ENCODE results near the gene QRICH1.

QRICH1 gene

GRCh38 chr3:49032646-49033304, 61.1 kb downstream of the QRICH1 start:
- DNase-seq (ENCODE audit: low spot score) = no peak

DNA sequence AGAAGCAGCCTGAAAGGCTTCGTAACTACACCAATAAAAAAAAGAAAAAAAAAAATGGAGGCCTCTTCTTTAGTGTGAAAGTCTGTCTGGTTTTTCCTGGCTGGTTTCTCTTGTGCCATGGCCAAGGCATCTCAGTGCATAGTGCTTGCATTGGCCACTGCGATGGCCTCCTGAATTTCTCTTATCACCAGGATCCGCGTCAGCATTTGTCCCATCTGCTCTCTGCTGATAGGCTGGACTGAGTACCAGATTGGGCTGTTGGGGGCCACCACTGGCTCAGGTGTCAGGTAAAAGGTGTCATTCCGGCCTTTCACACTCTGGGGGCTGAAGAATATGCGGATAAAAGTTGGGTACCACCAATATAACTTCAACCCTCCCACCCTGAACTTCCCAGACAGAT, 63.5 kb downstream of the QRICH1 start:
- DNase-seq (ENCODE audit: low spot score) = no peak

GRCh38 chr3:49029563-49029884, 64.3 kb downstream of the QRICH1 start:
- DNase-seq (ENCODE audit: low spot score) = no peak

- DNase-seq (ENCODE audit: low spot score) = peak; percentile 96
These were observed 65.0 kb downstream of the QRICH1 start, which contains the start of gene IMPDH2 for GRCh38 chr3:49028673-49029562. TSS of gene IMPDH2 (minus strand) at chr3:49029398. CDS start at chr3:49029350, 48 bp downstream.

DNA sequence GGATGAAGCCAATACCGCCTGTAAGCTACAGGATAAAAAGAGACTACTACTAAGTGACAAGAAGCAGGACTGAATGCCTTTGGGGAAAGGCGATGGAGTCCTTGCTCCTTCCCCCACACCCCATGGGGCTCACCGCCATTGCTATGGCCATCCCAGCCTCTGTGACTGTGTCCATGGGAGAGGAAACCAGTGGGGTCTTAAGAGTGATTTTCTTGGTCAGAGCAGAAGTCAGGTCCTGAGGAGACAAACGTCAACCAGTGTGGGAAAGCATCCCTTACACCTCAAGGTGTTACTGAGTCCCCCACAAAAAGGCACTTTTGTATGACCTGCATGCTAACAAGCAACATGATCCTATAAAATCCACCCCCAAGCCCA, 65.6 kb downstream of the QRICH1 start:
- no peak for DNase-seq (ENCODE audit: low spot score)

- DNase-seq (ENCODE audit: low spot score) = no peak
These were observed 66.2 kb downstream of the QRICH1 start for GRCh38 chr3:49027634-49028033.

DNA sequence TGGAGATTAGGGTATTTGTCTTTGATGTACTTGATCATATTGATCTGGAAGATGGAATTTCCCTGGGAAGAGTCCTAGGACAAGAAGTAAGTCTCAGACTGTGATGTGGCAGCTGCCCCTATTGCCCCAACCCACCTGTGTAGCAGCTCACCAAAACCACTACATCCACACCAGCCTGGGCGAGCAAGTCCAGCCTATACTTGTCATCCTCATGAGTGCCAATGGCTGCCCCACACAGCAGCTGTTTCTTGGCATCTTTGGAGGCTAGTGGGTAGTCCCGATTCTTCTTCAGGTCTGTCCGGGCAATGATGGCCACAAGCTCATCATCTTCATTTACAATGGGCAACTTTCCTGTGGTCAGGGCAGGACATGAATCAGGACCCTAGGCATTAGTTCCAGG, 67.3 kb downstream of the QRICH1 start:
- no peak for DNase-seq (ENCODE audit: low spot score)

- no peak for DNase-seq (ENCODE audit: low spot score)
These were observed 67.9 kb downstream of the QRICH1 start for GRCh38 chr3:49025793-49026520.

DNA sequence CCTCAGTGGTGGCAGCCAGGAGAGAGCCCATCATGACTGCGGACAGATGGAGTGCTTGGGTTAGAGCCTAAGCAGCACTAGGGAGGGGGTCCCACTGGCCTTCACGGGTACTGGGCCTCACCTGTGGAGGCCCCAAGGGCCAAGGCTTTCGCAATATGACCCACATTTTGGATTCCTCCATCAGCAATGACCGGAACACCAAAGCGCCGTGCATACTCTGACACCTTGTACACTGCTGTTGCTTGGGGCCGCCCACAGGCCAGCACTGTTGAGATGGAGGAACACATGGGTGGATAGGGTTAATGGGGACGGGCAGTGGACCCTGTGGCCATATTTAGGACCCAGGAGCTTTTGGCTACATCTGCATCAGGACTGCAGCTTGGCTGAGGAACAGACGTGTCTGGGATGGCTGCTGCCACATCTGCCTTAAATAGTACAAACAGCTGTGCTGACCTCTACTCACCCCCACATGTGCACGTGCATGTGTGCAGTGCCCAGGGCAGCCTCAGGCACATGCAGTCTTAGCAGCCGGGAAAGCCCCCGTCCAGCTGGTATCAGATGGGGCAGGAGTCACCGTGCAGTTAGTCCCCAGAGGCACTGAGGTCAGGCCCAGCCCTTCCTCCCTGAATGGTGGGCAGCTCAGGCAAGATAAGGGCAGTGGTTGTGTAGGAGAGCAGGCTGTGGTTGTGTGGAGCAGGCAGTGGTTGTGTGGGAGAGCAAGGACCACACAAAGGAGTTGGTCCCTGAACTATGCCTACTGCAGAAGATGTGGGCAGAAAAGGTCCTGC, 68.7 kb downstream of the QRICH1 start:
- DNase-seq (ENCODE audit: low spot score) = no peak

DNA sequence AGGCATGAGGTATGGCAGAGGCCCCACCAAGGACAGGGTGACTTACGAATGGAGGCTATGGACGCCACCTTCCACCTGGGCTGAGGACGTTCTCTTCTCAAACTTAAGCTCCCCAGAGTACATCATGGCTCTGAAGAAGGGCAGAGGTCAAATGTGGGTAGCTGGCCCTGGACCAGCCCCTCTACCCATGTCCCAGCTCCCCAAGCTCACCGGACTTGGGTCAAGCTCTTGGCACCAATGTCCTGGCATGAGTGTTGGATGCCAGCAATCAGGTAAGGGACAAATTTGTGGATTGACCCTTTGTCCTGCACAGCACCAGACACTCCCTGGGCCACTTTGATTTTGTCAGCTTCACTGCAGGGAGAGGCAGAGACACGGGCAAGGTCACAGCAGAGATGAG, 69.4 kb downstream of the QRICH1 start:
- DNase-seq (ENCODE audit: low spot score) = no peak

DNA sequence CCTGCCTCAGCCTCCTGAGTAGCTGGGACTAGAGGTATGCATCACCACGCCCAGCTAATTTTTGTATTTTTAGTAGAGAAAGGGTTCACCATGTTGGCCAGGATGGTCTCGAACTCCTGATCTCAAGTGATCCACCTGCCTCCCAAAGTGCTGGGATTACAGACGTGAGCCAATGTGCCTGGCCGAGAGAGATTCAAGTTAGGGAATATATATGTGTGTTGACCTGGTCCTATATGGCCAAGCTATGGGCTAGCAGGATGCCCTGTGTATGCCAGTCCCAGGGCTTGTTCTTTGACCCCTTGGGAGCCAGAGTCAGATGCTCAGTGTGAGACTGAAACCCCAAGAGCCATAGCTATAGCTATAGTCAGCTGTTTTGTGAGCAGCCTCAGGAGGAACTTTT, 70.1 kb downstream of the QRICH1 start:
- no peak for DNase-seq (ENCODE audit: low spot score)

- DNase-seq (ENCODE audit: low spot score) = peak; percentile 30
These were observed 71.1 kb downstream of the QRICH1 start for GRCh38 chr3:49022688-49023171.

- DNase-seq (ENCODE audit: low spot score) = peak; percentile 95
These were observed 71.8 kb downstream of the QRICH1 start, which contains the start of gene NDUFAF3 for GRCh38 chr3:49021813-49022687. TSS of gene NDUFAF3 (plus strand) at chr3:49022121. CDS start at chr3:49022145, 24 bp downstream.

- peak; percentile 99 for DNase-seq (ENCODE audit: low spot score)
These were observed 72.6 kb downstream of the QRICH1 start for GRCh38 chr3:49021213-49021812.

GRCh38 chr3:49020330-49021212, 73.3 kb downstream of the QRICH1 start:
- DNase-seq (ENCODE audit: low spot score) = peak; percentile 42

- DNase-seq (ENCODE audit: low spot score) = no peak
These were observed 73.9 kb downstream of the QRICH1 start for GRCh38 chr3:49019941-49020329.

DNA sequence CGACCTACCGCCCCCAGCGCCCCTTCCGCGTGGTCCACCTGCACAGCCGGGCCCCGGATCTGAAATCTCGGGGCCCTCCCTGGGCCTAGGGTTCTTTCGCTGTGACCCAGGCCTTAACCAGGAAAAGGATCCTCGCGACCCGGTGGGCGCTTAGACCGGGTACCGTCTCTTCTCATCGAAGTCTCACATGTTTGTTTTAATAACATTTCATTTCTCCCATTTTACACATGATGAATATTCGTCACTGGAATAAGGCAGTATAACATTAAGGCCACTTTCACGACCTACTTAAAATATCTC, 75.2 kb downstream of the QRICH1 start:
- DNase-seq (ENCODE audit: low spot score) = no peak

DNA sequence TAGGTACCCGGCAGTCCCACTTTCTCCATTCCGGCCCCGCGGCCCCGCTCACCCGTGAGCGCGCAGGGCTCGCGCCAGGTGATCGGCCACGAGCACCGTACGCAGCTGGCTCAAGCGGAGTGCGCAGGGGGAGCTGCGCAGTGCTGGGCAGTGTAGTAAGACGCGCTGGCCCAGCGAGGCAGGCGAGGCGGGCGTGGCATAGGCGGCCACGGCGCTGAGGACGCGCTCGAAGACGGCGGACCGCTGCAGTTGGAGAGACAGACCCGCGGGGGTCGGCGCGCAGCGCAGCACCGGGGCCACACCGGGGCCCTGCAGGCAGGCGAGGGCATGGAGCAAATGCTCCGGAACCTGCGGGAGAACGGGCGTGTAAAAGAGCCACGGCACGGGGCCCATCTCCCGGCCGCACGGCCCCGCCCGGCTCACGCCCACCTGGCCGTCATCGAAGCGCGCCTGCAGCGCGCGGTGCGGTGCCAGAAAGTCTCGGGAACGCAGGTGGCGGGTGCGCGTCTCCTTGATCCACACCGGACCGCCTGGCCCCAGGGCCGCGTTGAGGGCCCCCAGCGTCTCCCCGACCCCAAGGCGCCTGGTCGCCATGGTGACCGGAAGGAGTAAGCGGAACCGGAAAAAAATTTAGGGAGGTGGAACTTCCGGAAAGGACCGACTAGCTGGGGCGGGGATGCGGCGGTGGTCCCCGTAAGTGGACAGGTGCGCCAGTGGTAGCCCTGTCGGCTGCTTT, 75.7 kb downstream of the QRICH1 start, which contains the start of gene DALRD3:
TSS of gene DALRD3 (minus strand) at position 610 of the 736 bp plus-strand sequence. CDS start at position 594, 16 bp downstream.
- DNase-seq (ENCODE audit: low spot score) = peak; percentile 78
